GM21515 (cell line): ENCODE results near the gene FAM156A.
"Not testable (repeated sequence)": the region's sequence is repeated elsewhere in the genome, so short reads cannot be mapped to it uniquely, and the experiment has no call there.

Source experiments
- ATAC-seq: cut with Tn5 transposase; IDR thresholded peaks from one replicate; pipeline ENCODE4 v1.9.1; 2021; ENCODE audit not compliant: unreplicated experiment

Gene FAM156A

GRCh38 chrX:52906072-52906471, 52.2 kb downstream of the FAM156A start:
- ATAC-seq: not testable (repeated sequence)

DNA sequence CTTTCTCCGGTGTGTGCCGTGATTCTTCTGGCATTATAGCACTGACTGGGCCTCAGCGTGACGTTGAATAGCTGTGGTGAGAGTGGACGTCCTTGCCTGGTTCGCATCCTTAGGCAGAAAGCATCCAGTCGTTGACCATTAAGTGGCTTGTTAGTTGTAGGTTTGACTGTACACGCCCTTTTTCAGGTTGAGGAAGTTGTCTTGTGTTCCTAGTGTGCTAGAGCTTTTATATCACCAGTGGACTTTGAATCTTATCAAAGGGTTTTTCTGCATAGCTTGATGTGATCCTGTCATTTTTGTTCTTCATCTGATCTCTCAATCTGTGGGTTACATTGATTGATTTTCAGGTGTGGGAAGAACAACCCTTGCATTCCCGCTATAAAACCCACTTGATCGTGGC, 52.8 kb downstream of the FAM156A start:
- not testable (repeated sequence) for ATAC-seq
